GM19463 (cell line): ENCODE results near the gene PCSK9.
"Not testable (repeated sequence)": the region's sequence is repeated elsewhere in the genome, so short reads cannot be mapped to it uniquely, and the experiment has no call there.

ENCODE experiments used
- ATAC-seq: cut with Tn5 transposase; IDR thresholded peaks from one replicate; pipeline ENCODE4 v1.9.1; 2021; ENCODE audit warnings: mild to moderate bottlenecking, moderate library complexity; ENCODE audit not compliant: unreplicated experiment

PCSK9 gene

GRCh38 chr1:55007625-55008024, 31.7 kb upstream of the PCSK9 start:
- no peak for ATAC-seq

GRCh38 chr1:55010194-55010886, 29.0 kb upstream of the PCSK9 start:
- ATAC-seq = no peak

GRCh38 chr1:55010887-55011217, 28.5 kb upstream of the PCSK9 start:
- no peak for ATAC-seq

- no peak for ATAC-seq
Observed at GRCh38 chr1:55012661-55013060, 26.7 kb upstream of the PCSK9 start.

- ATAC-seq = no peak
Observed at GRCh38 chr1:55015123-55015522, 24.2 kb upstream of the PCSK9 start.

GRCh38 chr1:55015731-55016620, 23.4 kb upstream of the PCSK9 start:
- no peak for ATAC-seq

GRCh38 chr1:55018395-55018794, 21.0 kb upstream of the PCSK9 start:
- no peak for ATAC-seq

GRCh38 chr1:55021942-55022546, 17.3 kb upstream of the PCSK9 start:
- peak; percentile 81 for ATAC-seq

- not testable (repeated sequence) for ATAC-seq
Observed at GRCh38 chr1:55024163-55024562, 15.2 kb upstream of the PCSK9 start.

- not testable (repeated sequence) for ATAC-seq
Observed at GRCh38 chr1:55026682-55027081, 12.7 kb upstream of the PCSK9 start.

GRCh38 chr1:55031098-55031497, 8.2 kb upstream of the PCSK9 start:
- ATAC-seq = not testable (repeated sequence)

- no peak for ATAC-seq
Observed at GRCh38 chr1:55033265-55033614, 6.1 kb upstream of the PCSK9 start.

GRCh38 chr1:55034476-55035133, 4.7 kb upstream of the PCSK9 start:
- no peak for ATAC-seq

- no peak for ATAC-seq
Observed at GRCh38 chr1:55035904-55036303, 3.4 kb upstream of the PCSK9 start.

- ATAC-seq = no peak
Observed at GRCh38 chr1:55037733-55038551, 1.4 kb upstream of the PCSK9 start.

GRCh38 chr1:55038552-55038838, 853 bp upstream of the PCSK9 start:
- no peak for ATAC-seq

- no peak for ATAC-seq
Observed at GRCh38 chr1:55038974-55039341, 390 bp upstream of the PCSK9 start.

GRCh38 chr1:55040083-55040932, 960 bp downstream of the PCSK9 start:
- no peak for ATAC-seq

GRCh38 chr1:55040933-55041494, 1.7 kb downstream of the PCSK9 start:
- no peak for ATAC-seq

- ATAC-seq = no peak
Observed at GRCh38 chr1:55041613-55042012, 2.3 kb downstream of the PCSK9 start.
